Gastrocnemius medialis (tissue), 4 donors: ENCODE measurements around the gene WDR5. TPM values are rescaled to one million over a fixed set of nuclear protein-coding genes. Genes with fewer than 3 reads are reported as not detected.
A peak's percentile ranks its signal among the peaks of the same experiment; 100 is the strongest.

Experiments used
- ATAC-seq, 2 donors: fragments of 150-250 bp; one replicate each; pipeline ENCODE4 v1.9.1; 2016
- DNase-seq, 2 donors: peaks; one replicate each; pipeline ENCODE4 v3.0.0-alpha.2; 2019
- H3K27ac ChIP-seq, 4 donors: fragments of 200-600 bp; sonication (generic); 1 replicate in 1 of 4; 2 replicates in 3 of 4; pipeline ENCODE4 v1.5.1; 2016 to 2018; ENCODE audit warnings: mild to moderate bottlenecking in 2 of 4, moderate library complexity in 1 of 4
- H3K27me3 ChIP-seq, 3 donors: fragments of 200-600 bp; sonication (generic) in 2 of 3; 1 replicate in 1 of 3; 2 replicates in 2 of 3; pipeline versions ENCODE4 v1.5.1 to v1.6.0; 2016 to 2019; ENCODE audit warnings: mild to moderate bottlenecking in 1 of 3, moderate library complexity in 1 of 3
- H3K36me3 ChIP-seq, 2 donors: fragments of 200-600 bp; sonication (generic) in 1 of 2; one replicate each; pipeline ENCODE4 v1.5.1; 2017 to 2018
- H3K4me1 ChIP-seq, 2 donors: fragments of 200-600 bp; sonication (generic) in 1 of 2; one replicate each; pipeline ENCODE4 v1.5.1; 2016 to 2017; ENCODE audit warnings: mild to moderate bottlenecking in 2 of 2
- H3K4me3 ChIP-seq, 4 donors: fragments of 200-600 bp; sonication (generic) in 3 of 4; 1 replicate in 1 of 4; 2 replicates in 3 of 4; pipeline ENCODE4 v1.5.1; 2016 to 2019; ENCODE audit warnings: mild to moderate bottlenecking in 2 of 4
- H3K9me3 ChIP-seq, 3 donors: fragments of 200-600 bp; sonication (generic) in 2 of 3; 1 replicate in 1 of 3; 2 replicates in 2 of 3; pipeline ENCODE4 v1.5.1; 2016 to 2019
- CTCF ChIP-seq, 5 experiments: fragments of 450-650 bp in 3 of 5; fragments of 200-600 bp in 2 of 5; sonication (generic) in 2 of 5; IDR thresholded peaks in 4 of 5; conservative IDR thresholded peaks in 1 of 5; 1 replicate in 4 of 5; 2 replicates in 1 of 5; pipeline ENCODE4 v1.5.1; 2016 to 2019; ENCODE audit warnings: antibody characterized with exemption in 5 of 5, mild to moderate bottlenecking in 3 of 5, moderate library complexity in 3 of 5
- POLR2A ChIP-seq, 2 donors: fragments of 450-650 bp; IDR thresholded peaks; one replicate each; pipeline ENCODE4 v1.6.1; 2017; ENCODE audit warnings: antibody characterized with exemption in 2 of 2, mild to moderate bottlenecking in 2 of 2, moderate library complexity in 2 of 2
- in situ Hi-C, 4 donors: fragments of 200-750 bp; cut with MboI; loops; one replicate each; pipeline versions ENCODE4 v1.15.0 to v1.8.0; 2017; ENCODE audit warnings: low sequenced_read_pairs in 4 of 4
- intact Hi-C: fragments of 100-400 bp; cut with DNase I; formaldehyde crosslinking; loops from one replicate; pipeline ENCODE4 v1.15.1; 2023; ENCODE audit warnings: low total_unique reads
- total RNA-seq, 4 donors: library from RNA; depleted of rRNA; stranded (reverse); fragments of >200 nt; gene quantifications; one replicate each; pipeline versions ENCODE4 v1.1.0 to v1.2.3, GENCODE V29; 2016

Gene WDR5
- total RNA-seq, 4 donors from 2014 or later = 19.8 to 39.3 (median 31.9) TPM

DNA sequence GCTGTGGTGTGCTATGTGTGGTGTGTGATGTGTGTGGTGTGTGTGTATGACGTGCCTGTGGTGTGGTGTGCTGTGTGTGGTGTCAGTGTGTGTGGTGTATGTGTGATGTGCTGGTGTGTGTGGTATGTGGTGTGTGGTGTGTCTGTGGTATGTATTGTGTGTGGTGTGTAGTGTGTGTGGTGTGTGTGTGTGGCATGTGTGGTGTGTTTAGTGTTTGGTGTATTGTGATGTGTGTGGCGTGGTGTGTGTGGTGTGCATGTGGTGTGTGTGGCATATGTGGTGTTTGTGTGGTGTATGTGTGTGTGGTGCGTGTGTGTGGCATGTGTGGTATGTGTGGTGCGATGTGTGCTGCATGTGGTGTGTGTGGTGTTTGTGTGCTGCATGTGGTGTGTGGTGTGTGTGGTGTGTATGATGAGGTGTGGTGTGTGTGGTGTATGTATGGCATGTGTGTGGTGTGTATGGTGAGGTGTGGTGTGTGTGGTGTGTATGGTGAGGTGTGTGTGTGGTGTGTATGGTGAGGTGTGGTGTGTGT is 46.7 kb downstream of the WDR5 start:
- Histone ChIP-seq H3K27ac (no peak overlapping the region), H3K4me1 (peaks cover 6 to 13% of the 10 kb centered on the region in 2 donors), H3K27me3 (no peaks in the 10 kb centered on the region), H3K36me3 (no peaks in the 10 kb centered on the region), H3K4me3 (no peak overlapping the region), H3K9me3 (no peaks in the 10 kb centered on the region)
- ATAC-seq (peak; percentile 56 to 57), DNase-seq (no peak)
- intact Hi-C loops (no loop called here), in situ Hi-C loops (loop anchor here in 1 of 4 donors (25.0 kb wide), 1 partner anchor 130 kb away; no protein-coding TSS in a partner anchor)
- TF ChIP-seq CTCF (IDR thresholded peaks at IDR 0.05 in 4 of 5, conservative IDR thresholded peaks at IDR 0.05 in 1 of 5) (no peak), POLR2A (IDR thresholded peaks at IDR 0.05) (no peak)

DNA sequence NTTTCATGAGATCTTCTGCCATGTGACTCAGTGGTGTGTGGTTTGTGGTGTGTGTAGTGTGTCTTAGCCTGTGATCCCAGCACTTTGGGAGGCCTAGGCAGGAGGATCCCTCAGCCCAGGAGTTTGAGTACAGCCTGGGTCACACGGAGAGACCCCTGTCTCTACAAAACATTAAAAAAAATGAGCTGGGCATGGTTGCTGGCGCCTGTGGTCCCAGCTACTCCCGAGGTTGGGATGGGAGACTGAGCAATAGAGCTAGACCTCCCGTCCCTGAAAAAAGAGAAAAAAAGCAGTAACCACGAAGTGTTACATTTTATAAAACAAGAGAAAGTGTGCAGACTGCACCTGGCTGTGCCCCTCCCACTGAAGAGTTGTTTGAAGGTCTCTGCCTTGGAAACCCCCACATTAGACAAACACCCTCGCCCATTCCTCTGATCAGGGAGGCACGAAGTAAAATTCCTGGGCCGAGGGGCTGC is 49.7 kb downstream of the WDR5 start:
- Histone ChIP-seq H3K27ac (no peak overlapping the region), H3K27me3 (no peaks in the 10 kb centered on the region), H3K9me3 (no peaks in the 10 kb centered on the region), H3K4me3 (no peak overlapping the region), H3K4me1 (peaks cover 24 to 25% of the 10 kb centered on the region in 2 donors), H3K36me3 (no peaks in the 10 kb centered on the region)
- ATAC-seq (no peak), DNase-seq (no peak)
- TF ChIP-seq POLR2A (IDR thresholded peaks at IDR 0.05) (no peak), CTCF (IDR thresholded peaks at IDR 0.05 in 4 of 5, conservative IDR thresholded peaks at IDR 0.05 in 1 of 5) (no peak)
- intact Hi-C loops = no loop called here
- in situ Hi-C loops = loop anchor here in 1 of 4 donors (25.0 kb wide), 1 partner anchor 127 kb away; no protein-coding TSS in a partner anchor

- peaks cover 27 to 30% of the 10 kb centered on the region in 2 donors for H3K4me1 ChIP-seq
- intact Hi-C loops (no loop called here), in situ Hi-C loops (loop anchor here in 1 of 4 donors (25.0 kb wide), 1 partner anchor 126 kb away; no protein-coding TSS in a partner anchor)
- DNase-seq (peak in 1 of 2 donors; percentile 10), ATAC-seq (no peak)
- H3K36me3 ChIP-seq = no peaks in the 10 kb centered on the region
- no peak overlapping the region for H3K4me3 ChIP-seq
- TF ChIP-seq POLR2A (IDR thresholded peaks at IDR 0.05) = no peak
- TF ChIP-seq CTCF (IDR thresholded peaks at IDR 0.05 in 4 of 5, conservative IDR thresholded peaks at IDR 0.05 in 1 of 5) = no peak
- no peaks in the 10 kb centered on the region for H3K9me3 ChIP-seq
- no peaks in the 10 kb centered on the region for H3K27me3 ChIP-seq
- no peak overlapping the region for H3K27ac ChIP-seq
Measured at GRCh38 chr9:134186471-134187109, 50.7 kb downstream of the WDR5 start.

DNA sequence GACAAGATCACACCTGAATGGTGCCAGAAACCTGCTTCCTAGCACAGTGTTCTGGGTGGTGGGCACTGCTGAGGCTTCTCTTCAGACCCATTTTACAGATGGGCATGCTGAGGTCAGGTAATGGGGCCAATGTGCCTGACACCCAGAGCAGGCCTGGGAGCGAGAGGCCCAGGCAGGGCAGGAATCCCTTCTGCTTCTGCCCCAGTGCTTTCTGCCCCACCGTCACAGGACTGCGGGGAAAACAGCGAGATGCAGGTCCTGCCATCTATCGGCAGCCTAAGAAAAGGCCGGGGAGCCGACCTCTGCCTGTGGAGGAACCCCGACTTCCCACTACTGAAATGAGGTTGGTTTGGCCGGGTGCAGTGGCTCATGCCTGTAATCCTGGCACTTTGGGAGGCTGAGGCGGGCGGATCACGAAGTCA is 51.2 kb downstream of the WDR5 start:
- no peak overlapping the region for H3K27ac ChIP-seq
- DNase-seq = peak in 1 of 2 donors; percentile 11
- H3K36me3 ChIP-seq = no peaks in the 10 kb centered on the region

More for the DNA sequence above, 51.2 kb downstream of the WDR5 start:
- intact Hi-C loops (no loop called here), in situ Hi-C loops (loop anchor here in 1 of 4 donors (25.0 kb wide), 1 partner anchor 125 kb away; no protein-coding TSS in a partner anchor)
- no peak for TF ChIP-seq POLR2A (IDR thresholded peaks at IDR 0.05)
- no peak for TF ChIP-seq CTCF (IDR thresholded peaks at IDR 0.05 in 4 of 5, conservative IDR thresholded peaks at IDR 0.05 in 1 of 5)
- Histone ChIP-seq H3K4me3 (no peak overlapping the region), H3K9me3 (no peaks in the 10 kb centered on the region), H3K4me1 (peaks cover 27 to 30% of the 10 kb centered on the region in 2 donors), H3K27me3 (no peaks in the 10 kb centered on the region)
- ATAC-seq = no peak
